GM19025 (cell line): ENCODE results near the gene CSAD.

Source experiments
- ATAC-seq: cut with Tn5 transposase; IDR thresholded peaks from one replicate; pipeline ENCODE4 v1.9.1; 2021; ENCODE audit warnings: mild to moderate bottlenecking, low read depth, moderate library complexity; ENCODE audit not compliant: unreplicated experiment

Gene CSAD

GRCh38 chr12:53160000-53160399 is 20.7 kb downstream of the CSAD start:
- no peak for ATAC-seq

- ATAC-seq, result peak; percentile 55
Measured at GRCh38 chr12:53159195-53159839, 21.4 kb downstream of the CSAD start.

- no peak for ATAC-seq
Measured at GRCh38 chr12:53152390-53152789, 28.3 kb downstream of the CSAD start.

GRCh38 chr12:53151039-53151438 is 29.7 kb downstream of the CSAD start:
- ATAC-seq, result no peak

GRCh38 chr12:53147653-53148052 is 33.1 kb downstream of the CSAD start:
- no peak for ATAC-seq

GRCh38 chr12:53147181-53147580 is 33.5 kb downstream of the CSAD start:
- no peak for ATAC-seq

- ATAC-seq, result no peak
Measured at GRCh38 chr12:53145383-53146260, 35.1 kb downstream of the CSAD start.

- no peak for ATAC-seq
Measured at GRCh38 chr12:53143355-53143754, 37.4 kb downstream of the CSAD start.

GRCh38 chr12:53133722-53134121 is 47.0 kb downstream of the CSAD start:
- no peak for ATAC-seq

GRCh38 chr12:53131844-53132243 is 48.9 kb downstream of the CSAD start:
- ATAC-seq, result no peak

- no peak for ATAC-seq
Measured at GRCh38 chr12:53128780-53129569, 51.8 kb downstream of the CSAD start.

GRCh38 chr12:53127169-53127568 is 53.6 kb downstream of the CSAD start:
- ATAC-seq, result no peak

GRCh38 chr12:53124352-53124723 is 56.4 kb downstream of the CSAD start:
- no peak for ATAC-seq

- no peak for ATAC-seq
Measured at GRCh38 chr12:53123578-53124351, 57.0 kb downstream of the CSAD start.

GRCh38 chr12:53122961-53123468 is 57.7 kb downstream of the CSAD start:
- ATAC-seq, result no peak

GRCh38 chr12:53120685-53121525 is 59.8 kb downstream of the CSAD start:
- no peak for ATAC-seq

- ATAC-seq, result no peak
Measured at GRCh38 chr12:53118751-53119300, 61.9 kb downstream of the CSAD start.

- ATAC-seq, result no peak
Measured at GRCh38 chr12:53115891-53116648, 64.7 kb downstream of the CSAD start.
